PC-9 (cell line): ENCODE measurements around the gene PCYT2.

Experiments
- EZH2 ChIP-seq: fragments of 200-600 bp; sonication (generic); IDR thresholded peaks from 2 replicates; pipeline ENCODE4 v1.8.0; 2017; ENCODE audit warnings: antibody characterized with exemption, low read depth
- TF ChIP-seq, protein P1 (sequence below): fragments of 200-600 bp; sonication (generic); conservative IDR thresholded peaks from 2 replicates; pipeline ENCODE4 v1.6.1; 2017; ENCODE audit warnings: mixed run types, antibody characterized with exemption, mild to moderate bottlenecking, moderate library complexity

DNA sequence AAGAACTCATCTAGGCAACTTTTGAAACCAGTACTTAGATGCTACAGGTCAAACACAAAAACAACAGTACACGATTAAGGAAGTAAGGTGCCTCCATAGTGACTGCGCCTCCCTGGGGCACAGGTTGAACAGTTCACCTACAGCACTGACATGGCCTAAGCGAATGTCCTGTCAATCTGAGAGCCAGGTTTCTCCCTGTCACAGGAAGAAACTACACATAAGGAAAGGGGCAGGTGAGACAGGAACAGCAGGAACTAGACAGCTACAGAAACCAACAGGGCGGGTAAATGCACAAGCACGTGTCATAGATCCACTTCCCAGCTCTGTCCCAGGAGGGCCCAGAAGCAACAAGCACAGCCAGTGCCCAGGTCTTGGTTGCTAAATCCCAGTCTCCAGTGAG, 32.1 kb downstream of the PCYT2 start:
- TF ChIP-seq, protein P1, sequence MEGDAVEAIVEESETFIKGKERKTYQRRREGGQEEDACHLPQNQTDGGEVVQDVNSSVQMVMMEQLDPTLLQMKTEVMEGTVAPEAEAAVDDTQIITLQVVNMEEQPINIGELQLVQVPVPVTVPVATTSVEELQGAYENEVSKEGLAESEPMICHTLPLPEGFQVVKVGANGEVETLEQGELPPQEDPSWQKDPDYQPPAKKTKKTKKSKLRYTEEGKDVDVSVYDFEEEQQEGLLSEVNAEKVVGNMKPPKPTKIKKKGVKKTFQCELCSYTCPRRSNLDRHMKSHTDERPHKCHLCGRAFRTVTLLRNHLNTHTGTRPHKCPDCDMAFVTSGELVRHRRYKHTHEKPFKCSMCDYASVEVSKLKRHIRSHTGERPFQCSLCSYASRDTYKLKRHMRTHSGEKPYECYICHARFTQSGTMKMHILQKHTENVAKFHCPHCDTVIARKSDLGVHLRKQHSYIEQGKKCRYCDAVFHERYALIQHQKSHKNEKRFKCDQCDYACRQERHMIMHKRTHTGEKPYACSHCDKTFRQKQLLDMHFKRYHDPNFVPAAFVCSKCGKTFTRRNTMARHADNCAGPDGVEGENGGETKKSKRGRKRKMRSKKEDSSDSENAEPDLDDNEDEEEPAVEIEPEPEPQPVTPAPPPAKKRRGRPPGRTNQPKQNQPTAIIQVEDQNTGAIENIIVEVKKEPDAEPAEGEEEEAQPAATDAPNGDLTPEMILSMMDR: no peak
- no peak for TF ChIP-seq EZH2
